Measurements from ENCODE around the gene CD82. TPM values are rescaled to one million over a fixed set of nuclear protein-coding genes. Genes with fewer than 3 reads are reported as not detected.
"Not testable (repeated sequence)": the region's sequence is repeated elsewhere in the genome, so short reads cannot be mapped to it uniquely, and the experiment has no call there.

CD82 gene
- total and polyA plus RNA-seq, 4 donors = 21.6 to 54.4 (median 40.2) TPM

- Histone ChIP-seq H3K4me3 (ENCODE audit: low read depth, low read length) (no peak overlapping the region), H3K27me3 (ENCODE audit: control insufficient read depth, insufficient read depth, low read length) (no peaks in the 10 kb centered on the region), H3K27ac (ENCODE audit: low read depth, low read length) (no peak overlapping the region), H3K36me3 (ENCODE audit: control insufficient read depth, insufficient read depth, low read length) (no peaks in the 10 kb centered on the region), H3K4me1 (ENCODE audit: control insufficient read depth, insufficient read depth, low read length) (peaks cover 44% of the 10 kb centered on the region), H3K9me3 (ENCODE audit: control insufficient read depth, insufficient read depth, low read length) (no peaks in the 10 kb centered on the region)
- 80% methylated on average over 2 of the region's 6 CpGs for WGBS (ENCODE audit: insufficient coverage)
- peak in 2 of 6 donors; percentile 24 to 38 for DNase-seq (ENCODE audit: low read depth in 4 of 6, low spot score in 6 of 6)
Observed at GRCh38 chr11:44633641-44634040, 68.2 kb downstream of the CD82 start.

- peak in 3 of 6 donors; percentile 52 to 89 (median 87) for DNase-seq (ENCODE audit: low read depth in 4 of 6, low spot score in 6 of 6)
- Histone ChIP-seq H3K4me3 (ENCODE audit: low read depth, low read length) (no peak overlapping the region), H3K4me1 (ENCODE audit: control insufficient read depth, insufficient read depth, low read length) (peaks cover 34% of the 10 kb centered on the region), H3K9me3 (ENCODE audit: control insufficient read depth, insufficient read depth, low read length) (no peaks in the 10 kb centered on the region), H3K27me3 (ENCODE audit: control insufficient read depth, insufficient read depth, low read length) (no peaks in the 10 kb centered on the region), H3K36me3 (ENCODE audit: control insufficient read depth, insufficient read depth, low read length) (no peaks in the 10 kb centered on the region), H3K27ac (ENCODE audit: low read depth, low read length) (peak overlapping the region; percentile 54)
- WGBS (ENCODE audit: insufficient coverage) = 27% methylated on average over 15 of the region's 24 CpGs
Observed at GRCh38 chr11:44634401-44635281, 69.2 kb downstream of the CD82 start.

GRCh38 chr11:44637487-44637886, 72.0 kb downstream of the CD82 start:
- H3K27ac ChIP-seq (ENCODE audit: low read depth, low read length) = no peak overlapping the region
- no peaks in the 10 kb centered on the region for H3K36me3 ChIP-seq (ENCODE audit: control insufficient read depth, insufficient read depth, low read length)
- peaks cover under 1% of the 10 kb centered on the region for H3K9me3 ChIP-seq (ENCODE audit: control insufficient read depth, insufficient read depth, low read length)
- H3K27me3 ChIP-seq (ENCODE audit: control insufficient read depth, insufficient read depth, low read length) = no peaks in the 10 kb centered on the region
- no CpG with 5 or more reads among the region's 2 CpGs for WGBS (ENCODE audit: insufficient coverage)
- peak in 1 of 6 donors; percentile 1 for DNase-seq (ENCODE audit: low read depth in 4 of 6, low spot score in 6 of 6)
- no peak overlapping the region for H3K4me3 ChIP-seq (ENCODE audit: low read depth, low read length)
- H3K4me1 ChIP-seq (ENCODE audit: control insufficient read depth, insufficient read depth, low read length) = peaks cover 25% of the 10 kb centered on the region

GRCh38 chr11:44638032-44638431, 72.6 kb downstream of the CD82 start:
- no peaks in the 10 kb centered on the region for H3K27me3 ChIP-seq (ENCODE audit: control insufficient read depth, insufficient read depth, low read length)
- peaks cover 4% of the 10 kb centered on the region for H3K9me3 ChIP-seq (ENCODE audit: control insufficient read depth, insufficient read depth, low read length)
- no peak overlapping the region for H3K27ac ChIP-seq (ENCODE audit: low read depth, low read length)
- peaks cover 20% of the 10 kb centered on the region for H3K4me1 ChIP-seq (ENCODE audit: control insufficient read depth, insufficient read depth, low read length)
- H3K4me3 ChIP-seq (ENCODE audit: low read depth, low read length) = no peak overlapping the region
- 77% methylated on average over 3 of the region's 7 CpGs for WGBS (ENCODE audit: insufficient coverage)
- no peaks in the 10 kb centered on the region for H3K36me3 ChIP-seq (ENCODE audit: control insufficient read depth, insufficient read depth, low read length)
- no peak for DNase-seq (ENCODE audit: low read depth in 4 of 6, low spot score in 6 of 6)

- Histone ChIP-seq H3K4me3 (ENCODE audit: low read depth, low read length) (no peak overlapping the region), H3K9me3 (ENCODE audit: control insufficient read depth, insufficient read depth, low read length) (peaks cover 8% of the 10 kb centered on the region), H3K36me3 (ENCODE audit: control insufficient read depth, insufficient read depth, low read length) (no peaks in the 10 kb centered on the region), H3K27me3 (ENCODE audit: control insufficient read depth, insufficient read depth, low read length) (no peaks in the 10 kb centered on the region), H3K27ac (ENCODE audit: low read depth, low read length) (no peak overlapping the region), H3K4me1 (ENCODE audit: control insufficient read depth, insufficient read depth, low read length) (no peaks in the 10 kb centered on the region)
- no peak for DNase-seq (ENCODE audit: low read depth in 4 of 6, low spot score in 6 of 6)
- no CpG with 5 or more reads among the region's 1 CpG for WGBS (ENCODE audit: insufficient coverage)
Observed at GRCh38 chr11:44643217-44643616, 77.8 kb downstream of the CD82 start.

GRCh38 chr11:44645827-44646226, 80.4 kb downstream of the CD82 start:
- no peaks in the 10 kb centered on the region for H3K27me3 ChIP-seq (ENCODE audit: control insufficient read depth, insufficient read depth, low read length)
- H3K27ac ChIP-seq (ENCODE audit: low read depth, low read length) = no peak overlapping the region
- peaks cover 8% of the 10 kb centered on the region for H3K9me3 ChIP-seq (ENCODE audit: control insufficient read depth, insufficient read depth, low read length)
- H3K36me3 ChIP-seq (ENCODE audit: control insufficient read depth, insufficient read depth, low read length) = no peaks in the 10 kb centered on the region
- DNase-seq (ENCODE audit: low read depth in 4 of 6, low spot score in 6 of 6) = no peak
- no CpG with 5 or more reads among the region's 3 CpGs for WGBS (ENCODE audit: insufficient coverage)
- H3K4me1 ChIP-seq (ENCODE audit: control insufficient read depth, insufficient read depth, low read length) = no peaks in the 10 kb centered on the region
- no peak overlapping the region for H3K4me3 ChIP-seq (ENCODE audit: low read depth, low read length)

- H3K4me1 ChIP-seq (ENCODE audit: control insufficient read depth, insufficient read depth, low read length); H3K27me3 ChIP-seq (ENCODE audit: control insufficient read depth, insufficient read depth, low read length); DNase-seq (ENCODE audit: low read depth in 4 of 6, low spot score in 6 of 6); H3K4me3 ChIP-seq (ENCODE audit: low read depth, low read length); H3K9me3 ChIP-seq (ENCODE audit: control insufficient read depth, insufficient read depth, low read length); H3K36me3 ChIP-seq (ENCODE audit: control insufficient read depth, insufficient read depth, low read length); H3K27ac ChIP-seq (ENCODE audit: low read depth, low read length): not testable (repeated sequence)
- no CpG with 5 or more reads among the region's 6 CpGs for WGBS (ENCODE audit: insufficient coverage)
Observed at GRCh38 chr11:44647255-44647955, 81.9 kb downstream of the CD82 start.

GRCh38 chr11:44648109-44648508, 82.6 kb downstream of the CD82 start:
- H3K4me3 ChIP-seq (ENCODE audit: low read depth, low read length) = no peak overlapping the region
- no CpG with 5 or more reads among the region's 1 CpG for WGBS (ENCODE audit: insufficient coverage)
- H3K27me3 ChIP-seq (ENCODE audit: control insufficient read depth, insufficient read depth, low read length) = no peaks in the 10 kb centered on the region
- no peaks in the 10 kb centered on the region for H3K36me3 ChIP-seq (ENCODE audit: control insufficient read depth, insufficient read depth, low read length)
- peaks cover 4% of the 10 kb centered on the region for H3K9me3 ChIP-seq (ENCODE audit: control insufficient read depth, insufficient read depth, low read length)
- no peak for DNase-seq (ENCODE audit: low read depth in 4 of 6, low spot score in 6 of 6)
- H3K27ac ChIP-seq (ENCODE audit: low read depth, low read length) = no peak overlapping the region
- H3K4me1 ChIP-seq (ENCODE audit: control insufficient read depth, insufficient read depth, low read length) = no peaks in the 10 kb centered on the region

- Histone ChIP-seq H3K4me1 (ENCODE audit: control insufficient read depth, insufficient read depth, low read length) (no peaks in the 10 kb centered on the region), H3K4me3 (ENCODE audit: low read depth, low read length) (no peak overlapping the region), H3K36me3 (ENCODE audit: control insufficient read depth, insufficient read depth, low read length) (no peaks in the 10 kb centered on the region), H3K27me3 (ENCODE audit: control insufficient read depth, insufficient read depth, low read length) (no peaks in the 10 kb centered on the region), H3K27ac (ENCODE audit: low read depth, low read length) (no peak overlapping the region), H3K9me3 (ENCODE audit: control insufficient read depth, insufficient read depth, low read length) (no peaks in the 10 kb centered on the region)
- 67% methylated on average over 11 of the region's 15 CpGs for WGBS (ENCODE audit: insufficient coverage)
- DNase-seq (ENCODE audit: low read depth in 4 of 6, low spot score in 6 of 6) = peak in 1 of 6 donors; percentile 38
Observed at GRCh38 chr11:44651535-44652155, 86.2 kb downstream of the CD82 start.

Measured in spinal cord (tissue), 10 donors.